OCI-LY3 (cell line): ENCODE data around the gene KLHL6.
"Not testable (repeated sequence)": the region's sequence is repeated elsewhere in the genome, so short reads cannot be mapped to it uniquely, and the experiment has no call there.

Experiments
- CTCF ChIP-seq: fragments of 200-600, 300-600 bp; sonication (generic); IDR thresholded peaks from 2 replicates; pipeline ENCODE4 v1.5.1; 2014; ENCODE audit warnings: antibody characterized with exemption, low read length, low read depth
- EZH2phosphoT487 ChIP-seq: fragments of 200-600 bp; shearing (Covaris generic); IDR thresholded peaks from 2 replicates; pipeline ENCODE4 v1.6.1; 2018; ENCODE audit warnings: antibody characterized with exemption, mixed run types, low read depth

- TF ChIP-seq EZH2phosphoT487, CTCF: not testable (repeated sequence)
Observed at GRCh38 chr3:183440521-183440920, 115.0 kb downstream of the KLHL6 start.
